T-helper 22 cell (primary cell): ENCODE results near the gene SPTBN2.

Experiments
- DNase-seq: peaks from one replicate; pipeline ENCODE4 v3.0.0-alpha.2; 2020; ENCODE audit warnings: low read depth

The SPTBN2 gene

GRCh38 chr11:66723693-66724092 lies 5.3 kb downstream of the SPTBN2 start:
- DNase-seq: no peak

GRCh38 chr11:66722745-66723651 lies 6.0 kb downstream of the SPTBN2 start:
- DNase-seq: no peak

DNA sequence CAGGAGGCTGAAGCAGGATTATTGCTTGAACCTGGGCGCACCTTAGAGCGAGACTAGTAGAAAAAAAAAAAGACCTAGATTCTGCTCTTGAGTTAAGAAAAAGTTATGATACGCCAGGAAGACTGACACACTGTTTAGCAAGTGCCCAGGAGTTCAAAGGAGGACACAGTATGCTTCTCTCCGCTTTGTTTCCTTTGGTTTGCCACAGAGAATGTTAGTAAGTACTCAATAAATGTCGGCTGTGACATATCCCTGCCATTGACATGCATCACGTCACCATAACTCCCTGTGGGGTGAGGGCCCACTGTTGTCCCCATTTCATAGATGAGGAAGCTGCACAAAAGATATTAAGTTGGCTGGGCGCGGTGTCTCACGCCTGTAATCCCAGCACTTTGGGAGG lies 7.1 kb downstream of the SPTBN2 start:
- DNase-seq: no peak

- no peak for DNase-seq
Observed at GRCh38 chr11:66720899-66721470, 8.0 kb downstream of the SPTBN2 start.

- DNase-seq: no peak
Observed at GRCh38 chr11:66720223-66720898, 8.7 kb downstream of the SPTBN2 start.

DNA sequence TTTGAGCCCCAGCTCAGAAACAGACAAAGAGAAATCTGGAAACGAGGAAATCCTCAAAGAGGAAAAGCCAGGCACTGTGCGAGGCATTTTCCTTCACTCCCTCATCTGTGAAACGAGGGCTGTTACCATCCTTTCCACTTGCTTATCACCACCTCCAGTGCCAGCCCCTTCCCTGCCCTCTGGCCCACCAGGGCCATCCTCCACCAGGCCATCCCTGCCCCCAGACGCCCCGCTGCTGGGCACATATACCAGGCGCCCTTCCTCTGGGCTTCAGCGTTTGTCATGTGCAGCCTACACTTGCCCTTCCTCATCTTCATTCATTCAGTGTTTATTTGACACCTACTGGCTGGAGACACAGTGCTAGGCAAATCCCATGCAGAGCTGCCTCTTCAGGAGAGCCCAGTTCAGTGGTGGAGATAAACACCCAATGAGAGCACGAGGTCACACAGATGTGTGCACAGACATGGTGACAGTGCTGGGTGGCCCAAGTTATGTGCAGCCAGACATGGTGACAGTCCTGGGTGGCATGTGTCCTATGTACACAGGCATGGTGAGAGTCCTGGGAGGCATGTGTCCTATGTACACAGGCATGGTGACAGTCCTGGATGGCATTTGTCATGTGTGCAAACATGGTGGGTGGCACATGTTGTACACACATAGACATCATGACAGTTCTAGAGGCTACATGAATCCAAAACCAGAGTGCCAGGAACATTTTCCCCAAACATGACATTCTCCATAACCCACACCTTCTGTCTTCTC lies 9.7 kb downstream of the SPTBN2 start:
- DNase-seq: no peak

- DNase-seq: no peak
Observed at GRCh38 chr11:66718320-66718971, 10.6 kb downstream of the SPTBN2 start.

DNA sequence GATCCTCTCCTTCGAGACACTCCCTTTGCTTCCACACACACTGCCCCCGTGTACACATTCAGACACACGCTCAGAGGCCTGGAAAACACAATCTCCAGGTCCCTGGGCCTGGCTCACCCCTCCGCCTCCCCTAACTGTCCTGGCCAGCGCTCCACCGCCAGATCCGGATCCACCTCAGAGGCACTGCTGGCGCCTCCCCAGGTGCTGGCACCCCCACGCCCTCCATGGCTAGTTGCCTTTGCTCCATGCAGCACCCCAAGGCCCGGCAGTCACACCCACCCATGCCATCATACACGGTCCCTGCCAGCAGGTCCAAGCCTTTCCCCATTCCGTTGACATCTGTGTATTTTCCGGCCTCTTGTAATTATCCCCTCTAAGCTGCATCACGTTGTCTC lies 11.1 kb downstream of the SPTBN2 start:
- DNase-seq: no peak

GRCh38 chr11:66716996-66717395 lies 12.0 kb downstream of the SPTBN2 start:
- DNase-seq: no peak

DNA sequence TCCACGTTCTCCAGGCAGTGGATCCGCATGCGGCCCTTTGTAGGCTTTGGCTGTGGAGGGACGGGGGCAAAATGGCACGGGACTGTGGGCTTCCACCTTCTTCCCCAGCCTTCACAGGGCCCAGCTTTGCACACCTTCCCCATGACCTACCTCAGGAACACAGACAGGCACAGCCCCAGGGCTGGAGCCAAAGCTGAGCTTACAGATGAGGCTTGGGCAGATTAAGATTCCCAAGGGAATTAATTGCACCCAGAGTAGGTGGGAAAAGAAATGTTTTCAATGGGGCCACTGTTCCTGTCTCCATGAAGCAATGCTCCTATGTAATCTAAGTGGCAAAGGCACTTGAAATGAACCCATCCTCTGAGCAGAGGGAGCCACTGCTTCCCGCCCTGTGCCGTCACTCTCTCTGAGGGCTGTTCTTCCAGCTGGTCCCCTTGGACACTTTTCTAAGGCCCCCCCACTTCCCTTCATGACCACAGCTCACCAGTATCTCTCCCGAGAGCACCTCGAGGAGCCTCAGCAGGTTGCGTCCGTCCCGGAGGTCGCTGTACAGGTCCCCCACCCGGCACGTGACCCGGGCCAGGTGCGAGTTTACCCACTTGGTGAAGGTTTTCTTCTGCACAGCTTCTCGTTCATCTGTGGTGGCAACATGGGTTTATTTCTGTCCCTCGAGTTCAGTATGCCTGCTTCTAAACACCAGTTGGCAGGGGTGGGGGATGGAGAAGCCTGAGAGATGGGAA lies 13.5 kb downstream of the SPTBN2 start:
- no peak for DNase-seq

GRCh38 chr11:66713746-66714480 lies 15.1 kb downstream of the SPTBN2 start:
- DNase-seq: no peak

DNA sequence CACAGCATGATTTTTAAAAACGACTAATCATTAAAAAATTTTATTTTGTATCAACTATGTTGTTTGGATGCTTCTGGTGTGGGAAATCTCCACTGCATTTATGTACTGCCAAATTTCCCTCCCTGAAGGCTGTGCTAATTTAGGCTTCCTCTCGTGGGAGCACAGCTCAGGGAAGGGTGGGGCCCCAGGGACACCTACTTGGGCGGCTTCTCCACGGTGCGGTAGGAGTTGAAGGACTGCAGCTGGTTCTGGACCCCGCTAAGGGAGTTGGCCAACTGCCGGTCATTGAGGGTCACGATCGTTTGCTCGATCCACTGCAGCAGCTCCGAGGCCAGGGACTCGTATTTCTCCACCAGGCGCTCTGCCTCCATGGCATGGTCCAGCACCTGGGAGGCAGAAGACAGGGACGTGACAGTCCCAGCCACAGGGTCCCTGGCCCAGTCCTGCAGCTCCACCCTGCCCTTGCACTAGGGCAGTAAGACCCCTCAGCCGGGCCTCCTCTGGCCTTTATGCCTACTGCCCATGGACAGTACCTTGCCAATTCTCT lies 18.6 kb downstream of the SPTBN2 start:
- no peak for DNase-seq

GRCh38 chr11:66708701-66709100 lies 20.3 kb downstream of the SPTBN2 start:
- DNase-seq: no peak

DNA sequence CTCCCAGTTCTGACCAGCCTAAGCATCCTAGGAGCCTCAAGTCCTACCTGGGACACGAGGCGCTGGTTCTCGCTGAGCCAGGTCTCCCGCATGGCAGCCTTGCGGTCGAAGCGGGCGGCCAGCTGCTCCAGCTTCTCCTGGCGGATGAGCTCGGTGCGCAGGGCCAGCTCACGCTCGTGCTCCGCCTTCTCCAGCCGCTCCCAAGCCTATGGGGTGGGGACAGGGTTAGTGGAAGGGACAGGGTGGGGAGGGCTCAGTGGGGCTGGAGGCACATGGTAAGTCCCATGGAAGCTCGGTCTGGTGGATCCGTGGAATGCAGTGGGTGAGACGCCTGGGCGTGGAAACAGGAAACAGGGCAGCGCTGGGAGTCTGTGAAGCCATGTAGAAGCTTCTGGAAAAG lies 20.9 kb downstream of the SPTBN2 start:
- DNase-seq: no peak

GRCh38 chr11:66707486-66707885 lies 21.5 kb downstream of the SPTBN2 start:
- DNase-seq: no peak

GRCh38 chr11:66706989-66707388 lies 22.0 kb downstream of the SPTBN2 start:
- DNase-seq: no peak

DNA sequence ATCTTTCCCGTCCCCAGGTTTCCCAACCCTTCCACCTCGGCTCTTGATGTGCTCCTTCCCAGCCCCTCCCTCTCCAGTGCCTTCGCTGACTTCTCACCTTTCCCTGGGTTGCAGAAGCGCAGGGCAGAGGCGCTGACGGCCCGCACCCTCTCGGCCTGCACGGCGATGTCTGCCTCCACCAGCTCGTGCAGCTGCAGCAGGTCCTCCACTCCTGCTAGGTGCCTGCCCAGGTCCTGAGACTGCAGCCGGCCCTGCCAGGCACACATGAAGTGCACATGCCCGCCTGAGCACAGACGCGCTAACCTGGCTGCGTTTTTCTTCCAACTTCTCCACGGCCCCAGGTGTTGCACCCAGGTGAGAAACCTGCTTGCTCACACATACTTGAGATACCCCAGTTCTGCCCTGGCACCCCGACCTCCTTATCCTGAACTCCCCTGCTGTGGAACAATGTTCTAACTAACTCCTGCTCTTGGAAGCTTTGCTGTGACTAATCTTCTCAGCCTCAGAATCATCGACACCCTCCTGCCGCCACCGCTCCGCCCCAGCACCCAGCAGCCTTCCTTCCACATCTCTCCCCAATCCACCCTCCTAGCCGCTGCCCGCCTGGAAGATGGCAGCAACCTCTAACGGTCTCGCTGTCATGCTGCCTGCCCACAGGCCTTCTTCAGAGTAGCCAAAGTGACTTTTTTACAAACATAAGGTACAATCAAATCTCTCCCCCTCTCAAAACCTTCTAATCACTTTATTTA lies 23.3 kb downstream of the SPTBN2 start:
- DNase-seq: no peak

DNA sequence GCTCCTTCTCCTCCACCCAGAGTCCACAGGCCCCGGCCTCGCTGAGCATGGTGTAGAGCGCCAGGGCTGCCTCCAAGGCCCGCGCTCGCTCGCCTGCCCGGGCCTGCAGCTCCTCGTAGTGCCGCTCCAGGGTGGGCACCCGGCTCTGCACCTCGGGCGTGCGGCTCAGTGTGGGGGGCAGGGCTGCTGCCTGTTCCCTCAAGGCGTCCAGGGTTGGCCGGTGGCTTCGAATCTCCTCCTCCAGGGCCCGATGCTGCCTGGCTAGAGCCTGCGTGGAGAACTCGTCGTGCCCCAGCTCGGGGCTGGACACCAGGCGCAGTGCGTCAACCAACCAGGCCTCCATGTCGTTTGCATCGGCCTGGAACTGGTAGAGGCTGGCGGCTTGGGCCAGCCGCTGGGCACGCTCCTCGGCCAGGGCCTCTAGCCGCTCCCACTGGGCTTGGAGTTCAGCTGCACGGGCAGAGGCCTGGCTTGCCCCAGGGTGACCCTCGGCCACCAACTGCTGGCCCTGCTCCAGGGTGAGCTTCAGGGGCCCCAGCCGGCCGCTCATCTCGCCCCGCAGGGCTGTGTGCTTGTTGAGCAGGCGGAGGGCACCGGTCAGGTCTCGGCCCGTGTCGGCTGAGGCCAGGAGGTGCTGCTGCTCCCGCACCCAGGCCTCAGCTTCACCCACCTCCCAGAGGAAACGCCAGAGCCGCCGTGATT lies 24.2 kb downstream of the SPTBN2 start:
- no peak for DNase-seq
